ENCODE data around the gene CAMKK2. TPM values are rescaled to one million over a fixed set of nuclear protein-coding genes. Genes with fewer than 3 reads are reported as not detected.

The CAMKK2 gene
- total and polyA plus RNA-seq, 10 donors, result 13.6 to 90.1 (median 63.3) TPM

GRCh38 chr12:121278169-121279070 is 18.1 kb downstream of the CAMKK2 start:
- peak; percentile 83 for DNase-seq

GRCh38 chr12:121277374-121277759 is 19.1 kb downstream of the CAMKK2 start:
- WGBS, 5 donors, result 56 to 89% (median 64%) methylated on average over 6 of the region's 6 CpGs
- peak overlapping the region; percentile 70 to 89 (median 84) for H3K27ac ChIP-seq

More at GRCh38 chr12:121278169-121279070, 18.1 kb downstream of the CAMKK2 start:
- Histone ChIP-seq H3K4me1 (peaks cover 9 to 72% (median 34%) of the 10 kb centered on the region in 6 donors), H3K36me3 (peaks cover 0 to 60% (median 14%) of the 10 kb centered on the region in 6 donors), H3K27ac (peak overlapping the region; percentile 70 to 89 (median 84)), H3K4me3 (peak overlapping the region in 1 of 8 donors; percentile 54), H3K9me3 (no peaks in the 10 kb centered on the region), H3K27me3 (replicated peaks in 1 of 7) (no peaks in the 10 kb centered on the region)
- TF ChIP-seq POLR2A (IDR thresholded peaks at IDR 0.05) (no peak), POLR2AphosphoS5 (IDR thresholded peaks at IDR 0.05) (peak in 1 of 3 donors; percentile 42)
- TF ChIP-seq, protein P1, sequence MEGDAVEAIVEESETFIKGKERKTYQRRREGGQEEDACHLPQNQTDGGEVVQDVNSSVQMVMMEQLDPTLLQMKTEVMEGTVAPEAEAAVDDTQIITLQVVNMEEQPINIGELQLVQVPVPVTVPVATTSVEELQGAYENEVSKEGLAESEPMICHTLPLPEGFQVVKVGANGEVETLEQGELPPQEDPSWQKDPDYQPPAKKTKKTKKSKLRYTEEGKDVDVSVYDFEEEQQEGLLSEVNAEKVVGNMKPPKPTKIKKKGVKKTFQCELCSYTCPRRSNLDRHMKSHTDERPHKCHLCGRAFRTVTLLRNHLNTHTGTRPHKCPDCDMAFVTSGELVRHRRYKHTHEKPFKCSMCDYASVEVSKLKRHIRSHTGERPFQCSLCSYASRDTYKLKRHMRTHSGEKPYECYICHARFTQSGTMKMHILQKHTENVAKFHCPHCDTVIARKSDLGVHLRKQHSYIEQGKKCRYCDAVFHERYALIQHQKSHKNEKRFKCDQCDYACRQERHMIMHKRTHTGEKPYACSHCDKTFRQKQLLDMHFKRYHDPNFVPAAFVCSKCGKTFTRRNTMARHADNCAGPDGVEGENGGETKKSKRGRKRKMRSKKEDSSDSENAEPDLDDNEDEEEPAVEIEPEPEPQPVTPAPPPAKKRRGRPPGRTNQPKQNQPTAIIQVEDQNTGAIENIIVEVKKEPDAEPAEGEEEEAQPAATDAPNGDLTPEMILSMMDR (IDR thresholded peaks at IDR 0.05 in 8 of 11, conservative IDR thresholded peaks at IDR 0.05 in 3 of 11), result no peak
- intact Hi-C loops (cut with DNase I; ENCODE audit: low total_unique reads), result no loop called here
- WGBS, 5 donors, result 50 to 76% (median 65%) methylated on average over 13 to 15 of the region's 15 CpGs

DNA sequence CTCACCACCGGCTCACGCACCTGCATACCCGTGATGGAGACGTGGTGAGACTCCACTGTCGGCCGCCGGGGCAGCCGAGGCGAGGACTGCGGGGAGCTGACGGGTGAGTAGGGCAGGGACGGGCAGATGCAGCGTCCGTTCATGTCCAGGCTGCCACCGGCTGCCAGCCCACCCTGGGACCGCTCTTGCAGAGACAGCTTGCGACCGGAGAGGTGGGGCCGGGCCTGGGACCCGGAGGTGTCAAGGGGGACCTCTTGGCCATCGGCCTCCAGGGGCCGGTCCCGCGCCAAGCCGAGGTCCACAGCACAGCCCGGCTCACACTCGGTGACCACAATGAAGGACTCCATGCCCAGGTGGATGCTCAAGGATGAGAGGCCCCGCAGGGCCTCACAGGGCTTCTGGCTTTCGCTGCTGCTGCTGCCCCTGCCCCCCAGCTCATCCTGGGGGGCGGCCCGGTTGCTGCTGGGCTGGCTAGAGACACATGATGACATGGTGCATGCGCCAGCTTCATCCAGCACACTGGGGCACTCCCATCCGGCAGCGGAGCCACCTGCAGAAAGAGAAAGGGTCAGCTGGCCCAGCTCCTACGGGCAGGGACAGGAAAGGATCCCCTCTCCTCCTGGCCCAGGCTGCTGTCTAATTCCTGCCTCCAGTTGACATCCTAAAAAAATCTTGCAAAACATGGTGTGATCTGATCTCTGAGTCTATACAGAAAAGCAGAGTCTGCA is 22.3 kb downstream of the CAMKK2 start:
- DNase-seq, result no peak
- Histone ChIP-seq H3K27me3 (replicated peaks in 1 of 7) (no peaks in the 10 kb centered on the region), H3K4me3 (no peak overlapping the region), H3K9me3 (no peaks in the 10 kb centered on the region), H3K4me1 (peaks cover 6 to 42% (median 26%) of the 10 kb centered on the region in 6 donors), H3K27ac (peak overlapping the region in 2 of 8 donors; percentile 4 to 15), H3K36me3 (peaks cover 0 to 71% (median 39%) of the 10 kb centered on the region in 6 donors)
- intact Hi-C loops (cut with DNase I; ENCODE audit: low total_unique reads), result no loop called here
- no peak for TF ChIP-seq POLR2A (IDR thresholded peaks at IDR 0.05)
- TF ChIP-seq POLR2AphosphoS5 (IDR thresholded peaks at IDR 0.05), result peak in 1 of 3 donors; percentile 31
- WGBS, 5 donors, result 94 to 96% (median 95%) methylated on average over 17 to 35 of the region's 35 CpGs

More at GRCh38 chr12:121277374-121277759, 19.1 kb downstream of the CAMKK2 start:
- no peak for DNase-seq
- H3K4me1 ChIP-seq, result peaks cover 9 to 65% (median 34%) of the 10 kb centered on the region in 6 donors
- no peaks in the 10 kb centered on the region for H3K27me3 ChIP-seq (replicated peaks in 1 of 7)
- TF ChIP-seq POLR2AphosphoS5 (IDR thresholded peaks at IDR 0.05), result no peak
- TF ChIP-seq, protein P1 (IDR thresholded peaks at IDR 0.05 in 8 of 11, conservative IDR thresholded peaks at IDR 0.05 in 3 of 11), result no peak
- TF ChIP-seq POLR2A (IDR thresholded peaks at IDR 0.05), result no peak
- peaks cover 0 to 62% (median 20%) of the 10 kb centered on the region in 6 donors for H3K36me3 ChIP-seq
- H3K9me3 ChIP-seq, result no peaks in the 10 kb centered on the region
- peak overlapping the region in 1 of 8 donors; percentile 54 for H3K4me3 ChIP-seq
- intact Hi-C loops (cut with DNase I; ENCODE audit: low total_unique reads), result no loop called here

DNA sequence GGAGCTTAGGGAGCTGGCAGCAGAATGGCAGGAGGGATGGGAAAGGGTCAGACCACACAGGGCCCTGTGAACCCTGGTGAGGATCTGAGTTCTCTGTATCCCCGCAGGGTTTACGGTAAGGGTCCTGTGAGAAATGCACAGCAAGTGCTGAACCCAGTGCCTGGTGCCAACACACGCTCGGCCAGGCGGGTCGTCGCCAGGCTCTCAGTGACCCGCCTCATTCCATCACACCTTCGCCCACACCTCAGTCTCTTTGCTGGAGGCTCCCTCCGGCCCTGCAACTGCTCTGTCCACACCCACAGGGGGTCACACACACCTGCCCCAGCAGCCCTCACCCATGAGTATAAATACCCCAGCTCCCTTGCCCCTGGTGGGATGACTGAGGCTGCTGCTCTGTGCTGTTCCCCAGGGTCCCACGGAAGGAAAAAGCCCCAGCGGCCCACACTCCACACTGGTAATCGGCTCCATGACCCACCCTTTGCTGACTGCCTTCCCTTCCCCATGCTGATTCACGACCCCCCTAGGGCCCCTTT is 23.1 kb downstream of the CAMKK2 start:
- Histone ChIP-seq H3K36me3 (peaks cover 0 to 79% (median 47%) of the 10 kb centered on the region in 6 donors), H3K27me3 (replicated peaks in 1 of 7) (no peaks in the 10 kb centered on the region), H3K27ac (peak overlapping the region in 2 of 8 donors; percentile 4 to 15), H3K4me1 (peaks cover 0 to 34% (median 19%) of the 10 kb centered on the region in 6 donors), H3K9me3 (no peaks in the 10 kb centered on the region), H3K4me3 (no peak overlapping the region)
- no peak for DNase-seq
- intact Hi-C loops (cut with DNase I; ENCODE audit: low total_unique reads), result no loop called here
- TF ChIP-seq POLR2A (IDR thresholded peaks at IDR 0.05), result no peak
- TF ChIP-seq, protein P1 (IDR thresholded peaks at IDR 0.05 in 8 of 11, conservative IDR thresholded peaks at IDR 0.05 in 3 of 11), result no peak
- TF ChIP-seq POLR2AphosphoS5 (IDR thresholded peaks at IDR 0.05), result no peak
- WGBS, 5 donors, result 93 to 96% (median 94%) methylated on average over 14 of the region's 14 CpGs
